Superior temporal gyrus (tissue), 1 donor: ENCODE data around the gene CPE.

Source experiments
- DNase-seq: peaks from one replicate; pipeline ENCODE4 v3.0.0-alpha.2; 2016; ENCODE audit errors: extremely low spot score

CPE gene

GRCh38 chr4:165364452-165365080 is 14.2 kb upstream of the CPE start:
- no peak for DNase-seq

DNA sequence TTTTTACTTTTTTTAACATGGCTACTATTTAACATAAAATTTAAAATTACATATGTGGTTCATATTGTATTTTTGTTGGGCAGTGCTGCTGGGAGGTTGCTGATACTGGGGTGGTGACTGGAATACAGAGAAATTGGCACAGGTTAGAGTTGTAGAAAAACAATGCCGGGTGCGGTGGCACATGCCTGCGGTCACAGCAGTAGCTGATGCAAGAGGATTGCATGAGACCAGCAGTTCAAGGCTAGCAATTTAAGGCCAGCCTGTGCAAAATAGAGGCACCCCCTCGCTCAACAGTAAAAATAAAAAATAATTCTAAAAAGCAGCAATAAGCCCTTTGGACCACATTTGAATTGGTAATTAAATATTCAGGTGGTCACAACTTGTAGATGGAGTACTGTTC is 11.8 kb upstream of the CPE start:
- no peak for DNase-seq

DNA sequence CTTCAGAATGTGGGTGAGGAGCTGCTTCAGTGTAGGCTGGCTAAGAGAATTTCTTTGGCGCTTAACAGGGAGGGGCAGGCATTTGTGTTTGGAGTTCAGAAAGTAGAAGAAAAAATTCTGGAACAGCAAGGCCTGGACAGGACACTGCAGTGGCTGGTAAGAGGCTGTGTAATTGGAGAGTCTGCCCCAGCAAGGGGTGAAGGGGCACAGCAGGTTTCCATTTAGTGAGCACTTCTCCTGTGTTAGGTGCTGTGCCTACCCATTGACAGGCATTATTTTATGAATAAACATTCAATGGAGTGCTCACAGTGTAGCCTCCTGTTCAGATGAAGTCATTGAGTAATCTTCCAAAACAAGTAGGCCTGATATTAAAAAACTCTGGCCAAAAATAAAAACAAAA is 10.7 kb upstream of the CPE start:
- no peak for DNase-seq

- DNase-seq: no peak
Measured at GRCh38 chr4:165368567-165368966, 10.2 kb upstream of the CPE start.

GRCh38 chr4:165369522-165369921 is 9.3 kb upstream of the CPE start:
- no peak for DNase-seq

DNA sequence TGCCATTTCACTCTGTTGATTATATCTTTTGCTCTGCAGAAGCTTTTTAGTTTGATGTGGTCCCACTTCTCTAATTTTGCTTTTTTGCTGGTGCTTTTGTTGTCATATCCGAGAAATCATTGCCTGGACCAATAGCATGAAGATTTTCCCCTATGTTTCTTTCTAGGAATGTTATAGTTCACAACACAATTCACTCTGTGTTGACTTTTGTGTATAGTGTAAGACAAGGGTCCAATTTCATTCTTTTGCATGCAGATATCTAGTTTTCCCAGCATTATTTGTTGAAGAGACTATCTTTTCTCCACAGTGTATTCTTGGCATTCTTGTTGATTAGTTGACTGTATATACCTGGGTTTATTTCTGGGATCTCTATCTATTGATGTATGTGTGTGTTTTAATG is 8.3 kb upstream of the CPE start:
- DNase-seq: no peak

GRCh38 chr4:165375465-165375864 is 3.3 kb upstream of the CPE start:
- no peak for DNase-seq

GRCh38 chr4:165378398-165378744 is 437 bp upstream of the CPE start:
- DNase-seq: peak; percentile 60

DNA sequence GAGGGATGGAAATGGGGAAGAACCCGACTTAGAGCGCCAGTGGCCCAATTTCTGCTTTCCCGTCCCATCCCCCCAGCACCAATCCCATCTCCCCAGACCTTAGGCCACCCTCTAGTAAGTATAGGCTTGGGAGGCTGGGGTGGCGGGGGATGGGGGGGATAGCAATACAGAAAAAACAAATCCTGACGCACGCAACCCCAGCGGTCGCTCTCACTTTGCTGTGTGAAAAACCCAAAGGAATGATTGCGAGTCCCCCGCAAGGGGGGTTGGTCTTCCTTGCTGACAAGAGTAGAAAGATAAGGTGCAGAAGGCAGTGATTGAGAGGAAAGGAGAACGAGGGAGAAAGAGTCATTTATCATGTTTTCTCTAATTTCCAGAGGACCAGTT is 863 bp downstream of the CPE start:
- DNase-seq: no peak

DNA sequence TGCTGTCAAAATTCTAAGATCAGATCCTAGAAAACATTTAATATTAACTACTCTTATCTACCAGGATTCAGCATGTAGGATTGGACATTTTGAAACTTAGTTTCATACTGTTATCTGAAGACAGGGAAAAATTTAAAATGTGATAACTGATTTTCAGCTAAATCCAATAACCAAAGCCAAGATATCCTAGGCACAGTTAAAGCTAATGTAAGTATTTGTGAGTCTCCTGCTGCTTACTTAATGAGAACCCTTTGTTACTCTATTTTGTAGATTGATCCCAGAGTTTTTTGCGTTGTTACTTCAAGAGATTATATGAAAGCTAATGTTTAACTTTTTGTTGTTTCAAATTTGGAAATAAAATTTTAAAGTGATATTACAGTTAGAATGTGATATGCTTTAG is 2.0 kb downstream of the CPE start:
- no peak for DNase-seq

GRCh38 chr4:165381821-165382373 is 3.1 kb downstream of the CPE start:
- DNase-seq: no peak

DNA sequence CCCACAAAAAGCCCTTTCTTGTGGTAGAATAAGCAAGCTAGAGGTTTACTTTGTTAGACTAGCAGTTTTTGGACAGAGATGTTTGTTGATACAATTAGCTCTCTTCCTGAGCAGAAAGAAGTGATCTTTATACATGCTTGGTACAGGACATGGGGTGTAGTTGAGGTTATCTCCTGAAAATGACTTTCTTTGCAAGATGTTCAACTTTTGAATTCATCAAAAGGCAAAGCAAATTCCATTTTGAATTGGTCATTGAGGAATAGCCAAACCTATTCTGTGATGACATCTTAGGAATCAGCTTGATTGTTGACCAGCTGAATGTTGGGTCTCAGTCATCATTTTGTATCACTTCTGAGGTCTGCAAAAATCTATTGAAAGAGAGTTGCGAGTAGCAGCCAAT is 3.8 kb downstream of the CPE start:
- no peak for DNase-seq

- DNase-seq: no peak
Measured at GRCh38 chr4:165383591-165384073, 4.8 kb downstream of the CPE start.

- DNase-seq: no peak
Measured at GRCh38 chr4:165384186-165384585, 5.4 kb downstream of the CPE start.

DNA sequence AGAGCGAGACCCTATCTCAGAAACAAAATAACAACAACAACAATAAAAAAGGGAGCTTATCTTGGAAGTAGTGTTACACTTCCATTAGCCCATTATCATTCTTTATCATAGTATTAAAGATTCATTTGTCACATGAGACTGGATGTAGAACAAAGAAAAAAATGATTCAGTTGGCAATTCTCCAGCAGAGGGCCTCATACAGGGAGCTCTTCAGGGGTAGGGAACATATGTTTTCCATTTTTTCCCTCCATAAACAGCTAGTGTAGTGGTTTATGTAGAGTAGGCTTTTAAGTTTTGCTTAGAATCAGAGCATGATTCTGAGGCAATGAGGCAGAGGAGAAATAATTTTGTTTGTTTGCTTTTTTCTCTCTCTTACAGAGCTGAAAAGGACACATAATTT is 5.8 kb downstream of the CPE start:
- DNase-seq: no peak

DNA sequence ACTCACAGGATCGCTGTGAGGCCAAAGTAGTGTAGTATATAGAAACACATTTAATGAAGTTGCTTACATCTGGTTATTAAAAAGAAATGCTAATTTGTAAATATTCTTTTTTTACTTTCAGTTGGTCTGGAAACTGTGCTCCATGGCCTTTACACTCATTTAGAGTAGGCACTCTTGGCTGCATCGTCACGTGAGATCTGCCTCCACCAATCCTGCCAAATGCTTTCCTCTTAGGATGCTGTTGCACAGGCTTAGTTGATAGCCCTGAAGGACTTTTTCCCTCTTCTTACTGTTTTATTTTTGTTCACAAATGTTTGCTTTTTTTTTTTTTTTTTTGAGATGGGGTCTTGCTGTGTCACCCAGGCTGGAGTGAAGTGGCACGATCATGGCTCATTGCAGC is 6.3 kb downstream of the CPE start:
- DNase-seq: no peak

- DNase-seq: no peak
Measured at GRCh38 chr4:165386328-165386727, 7.5 kb downstream of the CPE start.

- no peak for DNase-seq
Measured at GRCh38 chr4:165388756-165389155, 9.9 kb downstream of the CPE start.

DNA sequence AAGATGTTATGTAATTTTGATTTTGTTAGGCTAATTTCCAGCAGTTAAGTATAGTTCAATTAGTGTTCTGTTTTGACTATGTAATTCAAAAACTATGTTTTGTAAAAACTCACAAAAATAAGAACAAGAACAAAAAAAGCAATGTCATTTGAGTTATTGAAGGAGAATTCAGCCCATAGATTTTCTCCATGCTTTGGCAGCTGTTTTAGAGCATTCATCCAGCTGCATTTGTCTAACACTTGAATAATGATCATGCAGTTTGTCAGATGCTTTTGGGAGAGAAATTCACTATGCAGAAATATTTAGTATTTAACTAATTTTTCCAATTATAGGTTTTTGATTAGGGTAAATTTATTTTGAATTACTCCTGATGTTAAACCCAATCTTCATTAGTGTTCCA is 14.2 kb downstream of the CPE start:
- DNase-seq: no peak

DNA sequence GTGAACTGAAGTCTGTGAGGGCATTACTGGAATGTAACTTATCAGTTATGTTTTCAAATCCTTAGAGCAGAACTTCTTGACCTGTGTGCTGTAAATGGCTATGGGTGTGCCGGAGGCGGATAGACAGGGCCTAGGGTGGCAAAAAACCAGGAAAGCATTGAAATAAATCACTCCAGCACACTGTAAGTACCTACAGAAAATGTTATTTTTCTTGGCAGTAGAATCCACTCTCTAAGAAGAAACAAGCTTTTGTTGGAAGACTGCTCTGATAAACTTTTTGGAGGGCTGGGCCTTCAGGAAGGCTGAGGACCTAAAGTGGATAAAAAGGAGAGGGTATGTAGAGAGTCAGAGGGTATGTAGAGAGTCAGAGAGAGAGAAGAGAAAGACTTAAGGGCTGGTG is 14.9 kb downstream of the CPE start:
- no peak for DNase-seq

DNA sequence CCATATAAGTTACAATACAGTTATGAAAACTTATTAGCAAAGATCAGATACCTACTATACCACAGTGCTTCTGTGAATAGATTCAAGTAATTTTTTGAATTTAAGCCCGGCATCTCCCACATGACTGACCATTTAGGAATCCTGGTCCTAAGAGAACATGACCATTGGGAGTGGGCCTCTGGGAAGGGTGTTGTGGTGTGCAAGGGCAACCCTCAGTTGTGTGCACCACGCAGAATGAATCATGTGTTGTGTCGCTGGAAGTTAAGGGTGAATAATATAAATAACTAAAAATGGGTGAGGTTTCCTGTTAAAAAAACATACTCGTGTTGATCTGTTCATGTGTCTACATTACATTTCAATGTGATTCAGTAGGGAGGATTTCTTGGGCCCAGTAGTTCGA is 15.5 kb downstream of the CPE start:
- DNase-seq: no peak

DNA sequence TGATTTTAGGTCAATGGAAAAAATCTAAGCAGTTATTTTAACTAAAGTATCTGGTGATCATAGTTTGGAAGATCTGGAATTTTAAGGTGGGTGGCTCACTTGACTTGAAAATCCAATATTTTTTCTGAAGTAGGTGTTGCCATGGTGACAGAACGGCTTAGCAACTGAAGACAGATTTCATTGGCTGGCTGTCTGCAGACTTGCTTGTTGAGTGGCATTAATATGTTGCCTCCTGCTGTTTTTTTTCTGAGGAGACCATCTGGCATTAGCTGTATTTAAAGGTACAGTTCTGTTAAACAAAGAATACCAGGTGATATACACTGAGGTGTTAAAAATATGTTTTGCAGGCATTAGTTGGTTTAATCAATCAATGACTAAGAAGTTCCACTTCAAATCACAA is 19.8 kb downstream of the CPE start:
- peak; percentile 60 for DNase-seq

GRCh38 chr4:165402375-165402774 is 23.6 kb downstream of the CPE start:
- DNase-seq: no peak

- DNase-seq: no peak
Measured at GRCh38 chr4:165403048-165403447, 24.2 kb downstream of the CPE start.
